Ramos (cell line): ENCODE results near the gene ADGRG1.

Experiments
- in situ Hi-C: fragments of 300-500 bp; cut with MboI; formaldehyde crosslinking; loops from one replicate; pipeline ENCODE4 v1.14.3; 2022; ENCODE audit warnings: low sequenced_read_pairs; ENCODE audit not compliant: unreplicated experiment

Gene ADGRG1

DNA sequence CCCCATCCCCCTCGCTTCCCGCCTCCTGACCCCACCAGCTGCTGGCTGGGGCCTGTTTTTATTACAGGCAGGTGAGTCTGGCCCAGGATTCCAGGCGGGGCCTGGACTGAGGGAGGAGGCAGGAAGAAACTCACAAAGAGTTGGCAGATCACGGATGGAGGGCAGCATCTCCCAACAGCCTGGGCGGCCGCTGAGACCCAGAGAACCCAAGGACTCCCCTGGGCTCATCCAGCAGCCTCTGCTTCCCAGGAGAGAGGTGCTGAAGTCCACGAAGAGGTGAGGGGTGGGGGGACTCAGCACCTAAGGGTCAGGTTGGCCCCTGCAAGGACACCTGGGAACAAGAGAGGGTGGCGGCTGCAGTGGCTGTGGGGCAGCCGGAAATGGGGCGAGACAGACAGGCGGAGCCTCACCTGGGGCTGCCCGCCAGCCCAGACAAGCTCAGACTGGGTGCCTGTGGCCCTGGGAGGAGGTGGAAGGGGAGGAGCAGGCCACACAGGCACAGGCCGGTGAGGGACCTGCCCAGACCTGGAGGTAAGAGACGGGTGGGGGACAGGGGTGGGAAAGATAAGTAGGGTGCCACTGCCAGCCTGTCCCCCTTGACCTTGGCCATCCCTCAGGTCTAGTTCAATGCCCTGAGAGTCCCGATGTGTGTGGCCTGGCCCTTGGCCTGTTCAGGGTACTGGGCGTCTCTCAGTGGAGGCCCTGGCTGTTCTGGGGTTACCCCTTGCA is 8.7 kb upstream of the ADGRG1 start:
- in situ Hi-C loops = no loop called here

DNA sequence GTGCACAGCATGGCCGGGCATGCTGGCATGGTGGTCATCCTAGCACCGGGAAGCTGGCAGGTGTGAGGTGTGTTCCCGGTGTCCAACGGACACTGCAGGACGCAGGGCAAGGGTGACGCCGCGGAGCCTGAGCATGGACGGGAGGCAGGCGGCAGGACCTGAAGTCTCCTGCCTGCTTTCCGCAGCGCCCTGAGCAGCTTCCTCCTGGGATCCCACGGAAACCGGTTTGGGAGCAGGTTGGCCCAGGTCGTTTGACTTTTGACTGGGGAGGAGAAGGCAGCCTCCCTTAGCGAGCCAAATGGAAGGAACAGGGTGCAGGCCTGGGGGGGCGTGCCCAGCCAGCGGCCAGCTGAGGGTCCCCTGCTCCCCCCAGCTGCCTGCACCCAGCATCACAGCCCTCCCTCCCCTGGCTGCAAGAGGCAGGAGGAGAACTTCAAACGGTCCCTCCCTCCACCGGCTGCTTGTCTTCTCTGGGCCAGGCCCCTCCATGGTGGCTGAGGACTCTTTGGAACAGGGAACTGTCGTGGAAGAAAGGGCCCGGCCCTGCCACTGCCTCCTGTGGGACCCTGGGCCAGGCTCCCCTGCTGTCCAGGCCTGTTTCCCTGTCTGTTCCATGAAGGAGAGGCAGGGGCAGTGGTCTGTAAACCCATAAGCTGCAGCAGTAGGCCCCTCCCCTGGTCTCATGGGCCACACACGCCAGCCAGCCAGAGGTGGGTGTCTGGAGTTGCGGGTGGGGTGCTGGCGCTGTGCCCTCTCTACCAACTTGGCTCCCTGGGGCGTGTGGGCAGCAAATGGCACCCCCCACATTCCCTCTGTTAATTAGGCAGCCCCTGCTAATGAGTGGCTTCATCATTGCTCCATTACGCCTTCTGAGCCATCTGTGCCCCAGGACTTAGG is 7.8 kb upstream of the ADGRG1 start:
- in situ Hi-C loops = no loop called here

DNA sequence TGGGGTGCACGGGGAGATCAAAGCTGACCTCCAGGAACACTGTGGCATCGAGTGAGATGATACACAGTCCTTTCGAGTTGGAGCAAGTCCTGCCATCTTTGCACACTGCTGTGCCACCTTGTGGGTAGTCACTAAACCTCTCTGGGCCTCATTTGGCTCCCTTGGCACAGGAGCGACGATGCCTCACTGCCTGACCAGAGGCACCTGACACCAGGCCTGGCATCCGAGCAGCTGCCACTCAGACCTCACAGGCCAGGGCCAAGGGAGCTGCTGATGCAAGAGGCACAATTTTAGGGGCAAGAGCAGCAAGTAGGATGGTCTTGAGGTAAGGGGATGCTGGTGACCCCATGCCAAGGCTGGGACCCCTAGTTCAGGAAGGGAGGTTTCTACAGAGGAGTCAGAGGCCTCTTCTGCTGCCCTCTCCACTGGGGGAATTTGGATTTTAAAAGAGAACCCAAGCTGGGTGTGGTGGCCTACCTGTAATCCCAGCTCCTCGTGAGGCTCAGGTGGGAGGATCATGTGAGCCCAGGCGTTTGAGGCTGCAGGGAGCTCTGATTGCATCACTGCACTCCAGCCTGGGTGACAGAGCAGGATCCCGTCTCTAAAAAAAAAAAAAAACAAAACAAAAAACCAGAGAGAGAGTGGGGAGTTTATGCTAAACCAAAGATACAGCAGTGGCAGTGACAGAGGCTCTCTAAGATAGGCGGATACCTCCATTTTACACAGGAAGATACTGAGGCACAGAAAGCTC is 6.7 kb upstream of the ADGRG1 start:
- in situ Hi-C loops = no loop called here

DNA sequence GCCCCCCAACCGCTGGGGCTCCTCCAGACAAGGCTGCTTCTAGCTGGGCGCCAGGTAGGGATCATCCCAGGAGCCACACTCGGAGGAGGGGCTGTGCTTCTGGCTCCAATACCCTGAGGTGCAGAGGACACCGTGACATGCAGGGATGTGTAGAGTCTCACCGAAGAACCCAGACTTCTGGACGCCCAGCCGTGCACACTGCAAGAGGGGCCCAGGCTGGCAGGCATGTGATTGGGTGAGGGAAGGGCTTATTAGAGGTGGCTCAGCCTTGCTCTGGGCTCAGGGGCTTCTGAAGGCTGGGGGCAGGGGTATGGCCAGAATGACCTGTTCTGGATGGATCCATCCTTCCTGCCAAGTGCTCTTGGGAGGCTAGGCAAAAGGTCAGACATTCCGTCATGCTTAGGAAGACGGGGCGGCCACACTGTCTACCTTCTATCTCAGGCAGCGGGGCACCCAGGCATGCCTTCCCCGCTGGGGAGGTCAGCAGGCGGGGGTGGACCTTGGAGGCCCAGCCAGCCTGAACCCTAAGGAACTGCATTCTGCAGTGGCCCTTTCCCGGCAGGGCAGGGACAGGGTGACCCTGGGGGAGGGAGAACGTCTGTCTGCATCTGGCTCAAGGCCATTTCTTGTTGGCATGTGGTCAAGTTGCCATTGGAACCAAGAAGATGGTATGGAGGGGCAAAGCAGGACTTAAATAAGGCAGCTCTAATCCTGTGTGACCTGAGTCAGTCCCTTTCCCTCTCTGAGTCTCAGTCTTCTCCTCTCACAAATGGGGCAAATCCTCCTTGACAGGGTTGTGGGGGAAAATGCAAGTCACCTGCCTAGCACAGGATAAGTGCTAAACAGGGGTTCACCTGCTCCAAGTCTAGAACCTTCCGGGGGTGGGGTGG is 5.8 kb upstream of the ADGRG1 start:
- in situ Hi-C loops = no loop called here

DNA sequence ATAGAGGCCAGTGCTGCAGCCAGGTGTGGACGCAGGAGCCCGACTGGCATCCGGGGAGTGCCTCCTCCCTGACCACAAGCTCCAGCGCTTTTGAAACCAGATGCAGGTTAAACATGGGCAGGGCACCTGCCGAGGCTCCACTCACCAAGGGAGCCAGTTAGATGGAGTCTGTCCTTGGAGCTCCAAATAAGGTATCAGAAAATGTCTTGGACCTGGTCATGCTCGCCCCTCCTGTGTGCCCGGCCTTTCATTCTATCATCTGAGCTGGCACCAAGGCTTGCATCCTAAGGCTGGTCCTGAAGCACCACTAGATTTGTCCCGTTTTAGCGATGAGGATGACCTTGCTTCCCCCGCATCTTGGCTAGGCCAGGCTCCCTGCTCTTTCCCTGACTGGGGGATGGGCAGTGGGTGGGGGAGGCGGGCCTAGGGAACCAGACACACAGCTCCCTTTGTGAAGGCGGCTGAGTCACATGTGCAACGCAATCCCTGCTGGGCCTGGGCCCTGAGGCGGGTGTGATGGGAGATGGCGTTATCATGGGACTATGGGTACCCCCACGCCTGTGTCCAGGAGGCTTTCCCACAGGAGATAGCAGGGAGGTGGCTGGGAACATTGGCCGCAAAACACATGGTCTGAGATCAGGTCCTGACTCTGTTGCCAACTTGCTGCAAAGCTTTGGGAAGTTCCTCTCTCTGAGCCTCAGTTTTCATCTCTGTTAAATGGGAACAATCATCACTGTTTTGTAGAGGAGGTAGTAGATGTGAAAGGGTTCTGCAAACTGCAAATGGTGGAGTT is 5.0 kb upstream of the ADGRG1 start:
- in situ Hi-C loops = no loop called here

DNA sequence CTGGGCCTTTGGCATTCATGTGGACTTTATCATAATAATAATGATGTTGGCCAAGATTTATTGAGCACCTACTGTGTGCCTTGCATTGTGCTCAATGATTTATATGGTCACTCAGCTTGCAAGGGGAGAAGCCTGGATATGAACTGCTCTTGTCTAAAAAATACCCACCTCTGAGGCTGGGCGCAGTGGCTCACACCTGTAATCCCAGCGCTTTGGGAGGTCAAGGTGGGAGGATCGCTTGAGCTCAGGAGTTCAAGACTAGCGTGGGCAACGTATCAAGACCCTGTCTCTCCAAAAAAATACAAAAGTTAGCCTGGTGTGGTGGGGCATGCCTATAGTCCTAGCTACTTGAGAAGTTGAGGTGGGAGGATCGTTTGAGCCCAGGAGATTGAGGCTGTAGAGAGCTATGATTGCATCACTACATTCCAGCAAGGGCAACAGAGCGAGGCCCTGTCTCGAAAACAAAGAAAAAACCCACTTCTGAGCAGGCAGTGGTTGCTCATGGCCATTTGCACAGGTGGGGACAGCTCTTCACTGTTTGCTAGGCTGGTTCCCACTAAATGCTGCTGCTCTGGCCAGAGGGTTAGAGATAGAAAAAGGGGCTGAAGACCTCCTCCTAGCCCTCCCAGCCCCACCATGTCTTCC is 4.3 kb upstream of the ADGRG1 start:
- in situ Hi-C loops = no loop called here

DNA sequence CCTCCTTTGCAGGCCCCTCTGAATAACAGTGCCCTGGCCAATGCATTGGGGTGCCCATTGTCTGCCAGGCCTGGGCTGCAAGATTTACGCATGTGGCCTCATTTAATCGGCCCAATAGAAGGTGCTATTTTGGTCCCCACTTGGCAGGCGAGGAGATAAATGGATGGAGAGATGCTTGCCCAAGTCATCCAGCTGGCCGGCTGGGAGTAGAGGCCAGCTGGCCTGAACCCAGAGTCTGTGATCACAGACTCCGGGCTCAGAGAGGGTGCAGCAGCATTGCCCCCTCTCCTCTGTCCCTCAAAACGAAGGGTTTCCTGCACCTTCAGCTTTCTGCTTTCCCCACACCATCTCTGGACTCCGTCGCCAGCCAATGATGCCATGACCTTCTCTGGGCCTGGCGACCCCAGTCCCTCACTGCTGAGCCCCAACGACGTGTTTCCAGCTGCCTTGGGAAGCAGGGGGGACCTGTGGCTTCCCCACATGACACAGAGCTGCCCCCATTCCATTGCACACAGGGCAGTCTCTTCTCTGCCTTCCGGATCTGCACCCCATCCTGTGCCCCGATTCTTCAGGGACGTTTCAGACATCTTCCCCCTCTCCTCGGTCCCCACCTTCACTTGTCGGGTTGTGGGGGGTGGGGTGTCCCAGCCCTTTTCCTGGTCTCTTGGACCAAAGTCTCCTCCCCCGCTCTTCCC is 3.5 kb upstream of the ADGRG1 start:
- in situ Hi-C loops = no loop called here

DNA sequence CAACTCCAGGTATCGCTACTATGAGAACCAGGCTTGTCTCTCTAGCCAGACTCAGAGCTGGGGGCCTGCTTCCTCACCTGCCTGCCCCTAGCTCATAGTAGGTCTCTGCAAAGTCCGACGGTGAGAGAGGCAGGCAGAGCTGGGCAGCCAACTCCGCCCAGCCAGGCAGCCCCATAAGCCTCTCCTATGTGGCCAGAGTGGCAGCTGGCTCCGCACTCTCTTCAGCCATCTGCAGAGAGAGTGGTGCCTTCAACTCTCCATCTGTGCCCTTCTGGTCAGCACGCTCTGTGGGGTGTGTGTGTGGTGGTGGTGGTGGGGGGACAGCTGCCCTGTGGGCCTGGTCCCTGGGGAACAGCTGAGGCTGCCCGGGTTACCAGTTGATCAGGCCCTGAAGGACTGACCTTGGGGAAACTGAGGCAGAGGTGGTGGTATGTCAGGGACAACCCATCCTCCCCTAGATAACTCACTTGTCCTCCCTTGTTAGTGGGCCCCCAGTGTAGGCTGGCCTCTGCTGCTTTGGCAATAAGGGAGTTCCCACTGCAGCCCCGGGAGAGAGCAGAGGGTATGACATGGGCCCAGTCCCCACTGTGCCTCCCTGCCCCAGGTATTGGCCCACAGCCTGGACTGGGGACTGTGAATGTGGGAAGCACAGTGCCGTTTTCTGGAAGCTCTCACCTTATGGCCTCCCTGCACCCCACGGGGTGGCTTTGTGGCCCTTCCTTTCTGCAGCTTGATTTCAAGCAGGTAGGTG is 1.8 kb upstream of the ADGRG1 start:
- in situ Hi-C loops = no loop called here

- in situ Hi-C loops = no loop called here
Observed at GRCh38 chr16:57627184-57627871, 1.1 kb upstream of the ADGRG1 start.

GRCh38 chr16:57628783-57629293 is 408 bp downstream of the ADGRG1 start:
- in situ Hi-C loops = no loop called here

DNA sequence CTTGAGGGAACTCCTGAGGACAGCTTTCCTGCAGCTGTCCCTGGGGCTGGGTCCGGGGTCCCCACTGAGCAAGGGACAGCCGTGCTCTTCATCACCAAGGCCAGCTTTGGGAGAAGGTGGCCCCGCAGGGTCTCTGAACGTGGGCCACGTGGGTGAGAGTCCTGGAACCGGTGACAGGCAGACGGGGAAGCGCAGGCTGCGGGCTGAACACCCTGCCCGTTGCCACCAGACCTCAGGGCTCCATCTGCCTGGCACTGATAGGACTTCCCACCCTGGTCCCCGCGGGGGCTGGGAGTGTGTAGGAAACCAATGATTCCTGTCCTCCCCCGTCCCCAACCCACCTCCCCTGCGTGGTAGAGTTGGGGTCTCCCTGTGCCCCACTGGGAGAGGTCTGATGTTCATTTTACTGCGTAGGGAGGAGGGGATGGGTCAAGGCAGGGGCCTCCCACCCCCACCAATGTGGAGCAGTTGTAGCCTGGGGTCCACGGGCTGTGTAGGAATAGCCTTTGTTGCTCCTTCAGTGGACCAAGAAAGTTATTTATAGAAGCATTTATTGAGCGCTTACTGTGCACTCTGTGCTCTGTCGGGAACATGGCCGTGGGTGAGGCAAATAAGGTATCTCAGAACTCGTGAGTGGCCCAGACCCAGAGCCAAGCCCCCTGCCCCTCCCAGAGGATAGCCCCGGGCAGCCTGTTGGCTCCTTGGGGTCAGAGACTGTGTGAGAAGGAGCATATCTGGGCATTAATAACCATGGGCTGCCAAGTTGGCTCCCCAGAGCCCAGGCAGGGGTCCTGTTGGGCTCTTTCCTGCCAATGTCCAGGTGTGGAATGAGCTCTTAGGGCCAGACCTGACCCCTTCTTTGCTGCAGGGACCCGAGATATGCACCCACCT is 1.3 kb downstream of the ADGRG1 start:
- in situ Hi-C loops = no loop called here

- in situ Hi-C loops = no loop called here
Observed at GRCh38 chr16:57630407-57630797, 2.0 kb downstream of the ADGRG1 start.

- in situ Hi-C loops = no loop called here
Observed at GRCh38 chr16:57630931-57631845, 2.8 kb downstream of the ADGRG1 start.

DNA sequence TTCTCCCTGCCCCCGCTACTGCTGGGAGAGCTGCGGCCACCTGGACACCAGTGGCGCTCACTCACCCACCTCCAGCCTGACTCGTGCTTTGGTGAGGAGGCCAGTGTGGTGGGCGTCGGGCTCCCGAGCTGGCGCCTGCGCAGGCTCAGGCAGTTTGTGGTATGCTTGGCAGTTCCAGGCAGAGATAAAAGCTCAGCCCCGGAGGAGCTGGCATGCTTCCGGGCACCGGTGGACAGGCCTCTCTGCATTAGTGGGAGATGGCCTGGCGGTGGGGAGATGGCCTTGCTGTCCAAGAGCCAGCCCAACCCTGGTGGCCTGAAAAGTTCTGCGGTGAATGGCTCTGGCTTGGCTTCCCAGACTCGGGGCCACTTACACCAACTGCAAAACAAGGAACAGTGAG is 4.1 kb downstream of the ADGRG1 start:
- in situ Hi-C loops = no loop called here
